ENCODE measurements around the gene FSTL3. TPM values are rescaled to one million over a fixed set of nuclear protein-coding genes. Genes with fewer than 3 reads are reported as not detected.

FSTL3 gene
- total and polyA plus RNA-seq, 7 donors = 4.3 to 30.3 (median 6.3) TPM

DNA sequence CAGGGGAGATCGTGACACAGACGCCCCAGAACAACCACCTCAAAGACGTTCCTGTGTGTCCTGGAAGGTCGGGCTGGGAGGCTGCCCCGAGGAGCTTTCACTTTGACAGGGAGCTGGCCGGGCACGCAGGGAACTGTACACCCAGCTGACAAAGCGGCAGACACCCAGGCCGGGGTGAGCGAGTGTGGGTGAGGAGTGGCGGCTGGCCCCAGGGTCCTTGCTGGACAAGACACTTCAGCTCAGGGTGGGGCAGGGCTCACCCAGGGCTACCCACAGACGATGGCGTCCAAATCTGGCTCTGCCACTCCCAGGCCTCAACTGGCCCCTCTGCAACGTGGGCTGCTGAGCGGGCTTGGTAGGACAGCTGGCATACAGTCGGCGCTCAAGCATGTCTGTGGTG, 34.5 kb upstream of the FSTL3 start:
- 72 to 85% (median 84%) methylated on average over 17 of the region's 17 CpGs for WGBS, 3 donors
- ATAC-seq (no peak), DNase-seq (peak in 1 of 2 donors; percentile 15)
- Histone ChIP-seq H3K27me3 (ENCODE audit: insufficient read depth in 3 of 3, low read length in 2 of 3) (no peaks in the 10 kb centered on the region), H3K4me1 (peaks cover 9% of the 10 kb centered on the region), H3K4me3 (no peak overlapping the region), H3K36me3 (ENCODE audit: insufficient read depth in 1 of 2, low read depth in 1 of 2) (peaks cover 2 to 9% of the 10 kb centered on the region in 2 donors), H3K9me3 (no peaks in the 10 kb centered on the region), H3K27ac (no peak overlapping the region)
- intact Hi-C loops (cut with DNase I) = no loop called here
- TF ChIP-seq, protein P1, sequence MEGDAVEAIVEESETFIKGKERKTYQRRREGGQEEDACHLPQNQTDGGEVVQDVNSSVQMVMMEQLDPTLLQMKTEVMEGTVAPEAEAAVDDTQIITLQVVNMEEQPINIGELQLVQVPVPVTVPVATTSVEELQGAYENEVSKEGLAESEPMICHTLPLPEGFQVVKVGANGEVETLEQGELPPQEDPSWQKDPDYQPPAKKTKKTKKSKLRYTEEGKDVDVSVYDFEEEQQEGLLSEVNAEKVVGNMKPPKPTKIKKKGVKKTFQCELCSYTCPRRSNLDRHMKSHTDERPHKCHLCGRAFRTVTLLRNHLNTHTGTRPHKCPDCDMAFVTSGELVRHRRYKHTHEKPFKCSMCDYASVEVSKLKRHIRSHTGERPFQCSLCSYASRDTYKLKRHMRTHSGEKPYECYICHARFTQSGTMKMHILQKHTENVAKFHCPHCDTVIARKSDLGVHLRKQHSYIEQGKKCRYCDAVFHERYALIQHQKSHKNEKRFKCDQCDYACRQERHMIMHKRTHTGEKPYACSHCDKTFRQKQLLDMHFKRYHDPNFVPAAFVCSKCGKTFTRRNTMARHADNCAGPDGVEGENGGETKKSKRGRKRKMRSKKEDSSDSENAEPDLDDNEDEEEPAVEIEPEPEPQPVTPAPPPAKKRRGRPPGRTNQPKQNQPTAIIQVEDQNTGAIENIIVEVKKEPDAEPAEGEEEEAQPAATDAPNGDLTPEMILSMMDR (IDR thresholded peaks at IDR 0.05) = no peak

DNA sequence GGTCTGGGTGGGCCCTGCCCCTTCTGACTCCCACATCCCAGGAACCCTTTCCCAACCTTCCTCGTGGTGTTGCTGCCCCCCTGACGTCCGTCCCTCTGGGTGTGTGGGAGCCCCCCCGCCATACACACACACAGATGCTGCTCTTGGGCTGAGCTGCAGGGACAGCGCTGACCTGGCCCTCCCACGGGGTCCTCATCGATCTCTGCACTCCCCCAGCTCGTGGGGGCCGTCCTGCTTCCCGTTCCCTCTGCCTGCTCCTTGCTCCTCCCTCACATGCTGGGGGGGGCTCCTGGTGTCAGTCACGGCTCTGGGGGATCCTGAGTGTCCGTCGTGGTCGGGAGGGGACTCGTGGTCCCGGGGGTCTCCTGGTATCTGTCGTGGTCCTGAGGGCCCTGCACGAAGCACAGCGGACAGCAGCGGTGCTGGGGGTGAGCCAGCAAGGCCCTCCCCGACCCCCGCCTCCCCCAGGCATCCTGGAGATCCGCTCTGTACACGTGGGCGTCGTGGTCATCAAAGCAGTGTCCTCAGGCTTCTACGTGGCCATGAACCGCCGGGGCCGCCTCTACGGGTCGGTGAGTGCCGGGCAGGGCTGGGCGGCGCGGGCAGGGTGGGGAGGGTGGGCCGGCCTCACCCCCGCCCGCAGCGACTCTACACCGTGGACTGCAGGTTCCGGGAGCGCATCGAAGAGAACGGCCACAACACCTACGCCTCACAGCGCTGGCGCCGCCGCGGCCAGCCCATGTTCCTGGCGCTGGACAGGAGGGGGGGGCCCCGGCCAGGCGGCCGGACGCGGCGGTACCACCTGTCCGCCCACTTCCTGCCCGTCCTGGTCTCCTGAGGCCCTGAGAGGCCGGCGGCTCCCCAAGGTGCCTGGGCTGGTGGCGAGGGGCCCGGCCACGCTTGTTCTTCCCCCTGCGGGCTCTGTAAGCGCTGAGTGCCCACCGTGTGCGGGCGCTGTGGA, 33.1 kb upstream of the FSTL3 start:
- Histone ChIP-seq H3K27me3 (ENCODE audit: insufficient read depth in 3 of 3, low read length in 2 of 3) (no peaks in the 10 kb centered on the region), H3K4me1 (peaks cover 9% of the 10 kb centered on the region), H3K9me3 (no peaks in the 10 kb centered on the region), H3K27ac (no peak overlapping the region), H3K4me3 (no peak overlapping the region), H3K36me3 (ENCODE audit: insufficient read depth in 1 of 2, low read depth in 1 of 2) (peaks cover 8 to 22% of the 10 kb centered on the region in 2 donors)
- 79 to 82% (median 80%) methylated on average over 44 to 70 of the region's 70 CpGs for WGBS, 3 donors
- intact Hi-C loops (cut with DNase I) = no loop called here
- DNase-seq = peak in 1 of 2 donors; percentile 8
- ATAC-seq = no peak
- TF ChIP-seq, protein P1 (IDR thresholded peaks at IDR 0.05) = no peak

DNA sequence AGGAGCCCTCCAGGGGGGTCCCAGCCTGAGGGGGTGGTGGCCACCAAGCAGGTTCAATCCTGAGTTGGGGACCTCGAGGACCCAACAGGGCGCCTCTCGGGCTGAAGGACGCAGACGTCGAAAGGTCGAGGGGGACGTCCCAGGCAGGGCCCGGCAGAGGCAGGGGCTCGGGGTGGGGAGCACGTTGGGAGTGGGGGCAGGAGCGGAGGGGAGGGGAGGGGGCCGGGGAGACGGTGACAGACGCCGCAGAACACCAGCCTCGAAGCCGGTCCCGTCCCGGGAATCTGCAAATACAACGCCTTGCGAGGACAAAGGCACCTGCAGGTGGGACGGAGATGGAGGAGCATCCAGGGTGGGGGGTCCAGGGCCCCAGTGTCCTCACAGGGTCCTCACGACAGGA, 32.5 kb upstream of the FSTL3 start:
- DNase-seq = peak in 1 of 2 donors; percentile 12
- no peak for ATAC-seq
- WGBS, 3 donors = 84 to 87% (median 85%) methylated on average over 21 to 24 of the region's 24 CpGs
- Histone ChIP-seq H3K27ac (no peak overlapping the region), H3K4me3 (no peak overlapping the region), H3K27me3 (ENCODE audit: insufficient read depth in 3 of 3, low read length in 2 of 3) (no peaks in the 10 kb centered on the region), H3K4me1 (peaks cover 7% of the 10 kb centered on the region), H3K36me3 (ENCODE audit: insufficient read depth in 1 of 2, low read depth in 1 of 2) (peaks cover 8 to 29% of the 10 kb centered on the region in 2 donors), H3K9me3 (no peaks in the 10 kb centered on the region)
- intact Hi-C loops (cut with DNase I) = no loop called here
- TF ChIP-seq, protein P1 (IDR thresholded peaks at IDR 0.05) = no peak

DNA sequence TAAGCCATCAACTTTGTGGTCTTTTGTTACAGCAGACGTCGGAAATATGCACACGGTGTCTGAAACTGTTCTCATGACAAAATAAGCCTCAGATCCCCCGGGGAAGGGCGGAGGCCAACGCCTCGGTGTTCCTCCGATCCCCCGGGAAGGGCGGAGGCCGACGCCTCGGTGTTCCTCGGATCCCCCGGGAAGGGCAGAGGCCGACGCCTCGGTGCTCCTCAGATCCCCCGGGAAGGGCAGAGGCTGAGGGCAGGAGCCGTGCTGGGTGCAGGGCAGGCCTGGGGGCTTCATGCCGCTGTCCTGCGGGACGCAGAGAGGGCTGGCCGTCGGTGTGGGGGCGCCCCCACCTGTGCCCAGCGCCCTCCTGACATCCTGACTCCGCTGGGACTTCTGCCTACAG, 31.8 kb upstream of the FSTL3 start:
- H3K4me3 ChIP-seq = no peak overlapping the region
- peaks cover 8 to 35% of the 10 kb centered on the region in 2 donors for H3K36me3 ChIP-seq (ENCODE audit: insufficient read depth in 1 of 2, low read depth in 1 of 2)
- DNase-seq = no peak
- WGBS, 3 donors = 67 to 79% (median 69%) methylated on average over 27 to 28 of the region's 28 CpGs
- H3K4me1 ChIP-seq = peaks cover under 1% of the 10 kb centered on the region
- no peak for ATAC-seq
- H3K27ac ChIP-seq = no peak overlapping the region
- H3K27me3 ChIP-seq (ENCODE audit: insufficient read depth in 3 of 3, low read length in 2 of 3) = no peaks in the 10 kb centered on the region
- TF ChIP-seq, protein P1 (IDR thresholded peaks at IDR 0.05) = no peak
- no peaks in the 10 kb centered on the region for H3K9me3 ChIP-seq
- intact Hi-C loops (cut with DNase I) = no loop called here

All from psoas muscle (tissue), 8 donors.